Nephron (organoid): ENCODE results near the gene A2ML1.
"Not testable (repeated sequence)": the region's sequence is repeated elsewhere in the genome, so short reads cannot be mapped to it uniquely, and the experiment has no call there.

Source experiments
- H3K27ac Mint-ChIP-seq, 3 experiments: 2 replicates each; pipeline ENCODE4 v1.8.0; 2020; ENCODE audit warnings: mixed read lengths in 3 of 3, mild to moderate bottlenecking in 2 of 3, moderate library complexity in 1 of 3
- H3K27me3 Mint-ChIP-seq: 2 replicates; pipeline ENCODE4 v1.8.0; 2021; ENCODE audit warnings: low read depth, mild to moderate bottlenecking, moderate library complexity, mixed read lengths
- H3K36me3 Mint-ChIP-seq: 2 replicates; pipeline ENCODE4 v1.8.0; 2020; ENCODE audit warnings: low read depth, mixed read lengths
- H3K4me1 Mint-ChIP-seq: 2 replicates; pipeline ENCODE4 v1.8.0; 2020; ENCODE audit warnings: mixed read lengths
- H3K4me3 Mint-ChIP-seq, 3 experiments: 2 replicates each; pipeline ENCODE4 v1.8.0; 2020; ENCODE audit warnings: mild to moderate bottlenecking in 3 of 3, mixed read lengths in 3 of 3, moderate library complexity in 2 of 3
- H3K9me3 Mint-ChIP-seq: 2 replicates; pipeline ENCODE4 v1.8.0; 2020; ENCODE audit warnings: mixed read lengths
- CTCF ChIP-seq, 3 experiments: fragments of 200-600 bp; sonication (generic); IDR thresholded peaks; one replicate each; pipeline ENCODE4 v1.5.0; 2021; ENCODE audit warnings: antibody characterized with exemption in 3 of 3; ENCODE audit not compliant: unreplicated experiment in 3 of 3

The A2ML1 gene

GRCh38 chr12:8914033-8914715 lies 91.8 kb downstream of the A2ML1 start, which contains the start of gene PHC1:
Gene PHC1 (plus strand): TSS chr12:8914509. CDS start chr12:8917678, 3,169 bp downstream.
- Mint-ChIP-seq H3K4me1 (peaks cover 23% of the 10 kb centered on the region), H3K27ac (peak within 1 kb of the TSS; percentile 98 to 100 (median 99)), H3K4me3 (peak within 1 kb of the TSS; percentile 93 to 97 (median 94))
- H3K27me3 Mint-ChIP-seq, H3K36me3 Mint-ChIP-seq, H3K9me3 Mint-ChIP-seq: not testable (repeated sequence)
- peak in 2 of 3 experiments; percentile 35 to 44 for TF ChIP-seq CTCF (IDR thresholded peaks at IDR 0.05; ENCODE audit: unreplicated experiment in 3 of 3)

GRCh38 chr12:8914716-8915526 lies 92.5 kb downstream of the A2ML1 start:
- no peaks in the 10 kb centered on the region for H3K27me3 Mint-ChIP-seq
- H3K36me3 Mint-ChIP-seq = peaks cover 8% of the 10 kb centered on the region
- no peaks in the 10 kb centered on the region for H3K9me3 Mint-ChIP-seq
- no peak overlapping the region for H3K4me3 Mint-ChIP-seq
- no peak overlapping the region for H3K27ac Mint-ChIP-seq
- H3K4me1 Mint-ChIP-seq = peaks cover 23% of the 10 kb centered on the region
- no peak for TF ChIP-seq CTCF (IDR thresholded peaks at IDR 0.05; ENCODE audit: unreplicated experiment in 3 of 3)

- no peak overlapping the region for H3K4me3 Mint-ChIP-seq
- H3K36me3 Mint-ChIP-seq = peaks cover 14% of the 10 kb centered on the region
- TF ChIP-seq CTCF (IDR thresholded peaks at IDR 0.05; ENCODE audit: unreplicated experiment in 3 of 3) = no peak
- no peak overlapping the region for H3K27ac Mint-ChIP-seq
- H3K27me3 Mint-ChIP-seq = no peaks in the 10 kb centered on the region
- no peaks in the 10 kb centered on the region for H3K9me3 Mint-ChIP-seq
- peaks cover 23% of the 10 kb centered on the region for H3K4me1 Mint-ChIP-seq
Observed at GRCh38 chr12:8916154-8916553, 93.7 kb downstream of the A2ML1 start.

- TF ChIP-seq CTCF (IDR thresholded peaks at IDR 0.05; ENCODE audit: unreplicated experiment in 3 of 3) = no peak
- Mint-ChIP-seq H3K4me3 (no peak overlapping the region), H3K27me3 (no peaks in the 10 kb centered on the region), H3K9me3 (no peaks in the 10 kb centered on the region), H3K36me3 (peaks cover 19% of the 10 kb centered on the region), H3K4me1 (peaks cover 22% of the 10 kb centered on the region), H3K27ac (no peak overlapping the region)
Observed at GRCh38 chr12:8917031-8917430, 94.6 kb downstream of the A2ML1 start.

GRCh38 chr12:8917751-8918150 lies 95.3 kb downstream of the A2ML1 start:
- Mint-ChIP-seq H3K9me3 (no peaks in the 10 kb centered on the region), H3K36me3 (peaks cover 25% of the 10 kb centered on the region), H3K4me3 (no peak overlapping the region), H3K27ac (no peak overlapping the region), H3K27me3 (no peaks in the 10 kb centered on the region), H3K4me1 (peaks cover 15% of the 10 kb centered on the region)
- TF ChIP-seq CTCF (IDR thresholded peaks at IDR 0.05; ENCODE audit: unreplicated experiment in 3 of 3) = no peak

GRCh38 chr12:8919643-8920042 lies 97.2 kb downstream of the A2ML1 start:
- not testable (repeated sequence) for H3K27me3 Mint-ChIP-seq, H3K4me1 Mint-ChIP-seq, H3K4me3 Mint-ChIP-seq, H3K27ac Mint-ChIP-seq, H3K9me3 Mint-ChIP-seq
- H3K36me3 Mint-ChIP-seq = peaks cover 36% of the 10 kb centered on the region
